ELR (cell line): Measurements from ENCODE around the gene SLC39A12.

Experiments used
- DNase-seq: peaks from one replicate; pipeline ENCODE4 v3.0.0-alpha.2; 2015; ENCODE audit warnings: low read depth

SLC39A12 gene

GRCh38 chr10:17963431-17963830 lies 11.7 kb downstream of the SLC39A12 start:
- no peak for DNase-seq

GRCh38 chr10:17965649-17966235 lies 14.0 kb downstream of the SLC39A12 start:
- DNase-seq: no peak

DNA sequence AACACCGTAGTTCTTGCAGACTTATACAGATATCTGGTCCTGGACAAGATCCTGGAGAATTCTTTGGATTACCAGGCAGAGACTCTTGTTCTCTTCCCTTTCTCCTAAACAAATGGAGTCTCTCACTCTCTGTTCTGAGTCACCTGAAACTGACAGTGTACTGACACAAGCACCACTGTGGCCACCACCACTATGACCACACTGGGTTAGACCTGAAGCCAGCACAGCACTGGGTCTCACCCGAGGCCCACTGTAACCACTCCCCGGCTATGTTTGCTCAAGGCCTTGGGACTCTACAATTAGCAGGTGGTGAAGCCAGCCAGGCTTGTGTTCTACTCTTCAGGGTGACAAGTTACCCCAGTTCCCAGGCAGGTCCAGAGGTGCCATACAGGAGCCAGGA lies 22.8 kb downstream of the SLC39A12 start:
- no peak for DNase-seq

GRCh38 chr10:17980846-17981565 lies 29.3 kb downstream of the SLC39A12 start:
- DNase-seq: peak; percentile 25

- DNase-seq: peak; percentile 94
These were observed 30.2 kb downstream of the SLC39A12 start for GRCh38 chr10:17981766-17982380.

GRCh38 chr10:17984056-17984455 lies 32.3 kb downstream of the SLC39A12 start:
- DNase-seq: peak; percentile 82

DNA sequence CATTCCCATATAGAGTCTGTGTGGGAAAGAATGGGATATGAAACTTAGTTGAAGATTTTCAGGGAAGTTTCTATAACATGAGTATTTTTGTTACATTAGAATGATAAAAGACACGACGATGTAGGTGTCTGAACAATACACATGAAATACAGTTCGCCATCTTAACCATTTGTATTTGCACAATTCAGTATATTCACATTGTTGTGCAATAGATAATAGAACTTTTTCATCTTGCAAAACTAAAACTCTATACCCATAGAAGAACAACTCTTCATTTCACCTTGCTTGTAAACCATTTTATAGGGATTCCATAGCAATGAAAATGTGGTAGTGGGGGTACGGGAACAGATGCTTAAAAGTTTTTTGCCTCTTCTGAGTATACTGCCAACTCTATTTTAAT lies 32.8 kb downstream of the SLC39A12 start:
- DNase-seq: no peak

- DNase-seq: peak; percentile 92
These were observed 38.4 kb downstream of the SLC39A12 start for GRCh38 chr10:17989908-17990767.

DNA sequence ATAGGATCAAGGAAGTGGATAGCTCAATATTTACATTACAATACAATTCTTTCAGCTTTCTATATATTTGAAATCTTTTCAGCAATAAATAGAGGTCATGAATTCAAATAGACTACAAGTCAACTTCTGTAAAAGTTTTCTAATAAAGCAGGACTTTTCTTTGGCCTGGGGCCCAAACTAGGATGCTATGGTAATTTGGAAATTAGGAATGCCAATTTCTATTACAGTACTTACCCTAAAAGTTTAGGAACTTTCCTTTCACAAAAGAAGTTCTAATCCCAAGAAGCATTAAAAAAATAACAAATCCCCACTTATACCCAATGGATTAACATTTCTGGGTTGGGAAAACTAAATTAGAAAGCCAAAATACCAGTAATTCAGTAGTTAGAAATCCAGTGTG lies 40.5 kb downstream of the SLC39A12 start:
- no peak for DNase-seq

- peak; percentile 94 for DNase-seq
These were observed 41.6 kb downstream of the SLC39A12 start for GRCh38 chr10:17993361-17993760.

GRCh38 chr10:18000601-18001000 lies 48.9 kb downstream of the SLC39A12 start:
- peak; percentile 10 for DNase-seq

GRCh38 chr10:18005445-18005780 lies 53.7 kb downstream of the SLC39A12 start:
- DNase-seq: no peak

DNA sequence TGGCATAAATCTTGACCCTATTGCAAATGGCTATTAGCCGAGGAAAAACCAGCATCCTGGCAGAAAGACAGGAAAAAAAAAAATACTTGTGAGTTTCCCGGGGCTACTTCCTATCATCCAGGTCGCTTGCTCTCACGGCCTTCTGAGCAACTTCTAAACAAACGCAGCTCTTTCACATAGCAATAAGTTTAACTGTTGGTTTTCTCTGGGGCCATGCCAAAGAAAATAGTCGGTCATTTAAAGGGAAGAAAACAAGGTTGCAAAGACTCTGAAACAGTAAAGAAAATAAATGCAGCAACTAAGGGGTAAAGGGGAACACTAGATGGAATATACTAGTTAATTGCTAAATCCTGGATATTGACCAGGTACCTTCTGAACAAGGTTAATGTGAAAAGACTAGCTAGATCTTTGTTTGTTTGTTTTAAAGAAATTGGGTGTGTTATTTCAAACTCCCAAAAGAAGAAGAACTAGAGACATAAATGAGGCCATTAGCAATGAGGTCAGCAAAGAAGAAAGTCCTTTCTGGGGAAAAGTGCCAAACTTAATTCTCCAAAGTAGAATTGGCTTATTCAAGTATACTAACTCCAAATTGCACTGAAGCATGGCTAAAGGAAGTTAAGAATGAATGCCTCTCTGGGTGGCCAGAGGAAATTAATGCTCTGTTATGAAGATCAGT lies 54.2 kb downstream of the SLC39A12 start:
- peak; percentile 75 for DNase-seq

- no peak for DNase-seq
These were observed 57.3 kb downstream of the SLC39A12 start for GRCh38 chr10:18008986-18009385.

- DNase-seq: peak; percentile 78
These were observed 58.3 kb downstream of the SLC39A12 start for GRCh38 chr10:18010050-18010449.

GRCh38 chr10:18020523-18020922 lies 68.8 kb downstream of the SLC39A12 start:
- no peak for DNase-seq

GRCh38 chr10:18021725-18022480 lies 70.2 kb downstream of the SLC39A12 start:
- peak; percentile 74 for DNase-seq

DNA sequence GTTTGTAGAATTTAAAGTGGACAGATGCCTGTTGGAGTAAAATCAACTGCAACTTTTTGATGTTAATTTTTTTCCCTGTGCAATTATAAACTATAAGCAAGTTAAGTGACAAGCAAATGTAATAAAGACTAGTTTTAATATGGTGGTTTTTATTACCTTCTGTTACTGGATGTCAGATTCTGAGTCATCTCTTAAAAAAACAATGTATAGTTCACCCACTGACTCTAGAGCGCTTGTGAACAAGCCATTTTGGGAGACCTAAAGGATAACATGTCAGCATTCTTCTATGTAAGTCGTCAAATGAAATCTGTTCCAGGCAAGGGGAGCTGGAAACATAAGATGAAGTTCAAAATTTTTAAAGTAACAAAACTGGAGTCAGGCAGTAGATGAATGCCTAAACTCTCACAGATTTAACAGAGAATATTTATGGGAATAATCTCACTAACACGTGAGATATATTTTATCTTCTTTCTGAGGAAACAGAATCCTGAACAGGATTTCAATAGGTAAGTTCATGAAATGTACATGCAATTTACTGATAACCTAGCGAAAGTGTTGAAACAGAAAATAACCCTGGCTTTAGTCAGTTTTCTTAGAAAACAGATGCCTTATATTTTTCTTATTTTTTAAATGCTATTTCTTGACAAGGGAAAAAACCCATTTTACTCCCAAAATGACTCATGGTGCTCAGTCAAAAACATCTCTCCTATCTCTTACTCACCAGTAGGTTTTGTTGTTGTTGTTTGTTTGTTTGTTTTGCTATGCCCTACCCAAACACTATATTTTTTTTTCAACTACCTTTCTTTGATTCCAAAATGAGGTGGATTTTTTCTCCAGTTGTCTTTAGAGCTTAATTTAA lies 91.7 kb downstream of the SLC39A12 start:
- DNase-seq: peak; percentile 52

- DNase-seq: peak; percentile 63
These were observed 93.4 kb downstream of the SLC39A12 start for GRCh38 chr10:18044976-18045720.

DNA sequence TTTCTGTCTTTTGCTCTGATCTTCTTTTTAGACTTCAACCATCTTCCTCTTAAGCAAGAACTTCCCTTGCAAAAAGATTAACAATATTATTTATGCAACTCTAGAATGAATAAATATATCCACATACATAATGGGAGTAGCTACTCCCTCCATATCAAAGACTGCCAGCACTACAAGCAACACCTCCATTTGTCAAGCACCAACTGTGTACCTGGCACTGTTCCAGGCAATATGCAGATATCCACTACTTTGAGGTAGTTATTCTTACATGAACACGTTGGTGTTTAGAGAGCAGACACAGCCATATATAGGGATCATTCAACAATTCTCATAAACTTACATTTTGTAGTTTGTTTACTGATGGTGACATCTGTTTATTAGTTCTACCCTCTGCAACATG lies 104.9 kb downstream of the SLC39A12 start:
- DNase-seq: no peak
